PC-3 (cell line): ENCODE data around the gene DIPK2B.

Experiments
- CTCF ChIP-seq: fragments of 300-600 bp; sonication (generic); conservative IDR thresholded peaks from 2 replicates; pipeline ENCODE4 v1.5.1; 2017; ENCODE audit warnings: antibody characterized with exemption, low read depth, mild to moderate bottlenecking, low read length
- EZH2 ChIP-seq: fragments of 300-600 bp; sonication (generic); IDR thresholded peaks from one replicate; pipeline ENCODE4 v1.6.1; 2017; ENCODE audit warnings: antibody characterized with exemption, mild to moderate bottlenecking, low read length; ENCODE audit not compliant: unreplicated experiment

- no peak for TF ChIP-seq CTCF
- TF ChIP-seq EZH2, result no peak
Measured at GRCh38 chrX:45186643-45187026, 14.0 kb downstream of the DIPK2B start.
